NCI-H2081 (cell line): ENCODE results near the gene KLF11.
A peak's percentile ranks its signal among the peaks of the same experiment; 100 is the strongest.

ENCODE experiments used
- DNase-seq, 2 experiments: peaks; one replicate each; lab custom pipeline; 2025; lab: John Stamatoyannopoulos, UW

The KLF11 gene

GRCh38 chr2:10064932-10065772 is 21.8 kb downstream of the KLF11 start:
- no peak for DNase-seq

- no peak for DNase-seq
These were observed 22.4 kb downstream of the KLF11 start for GRCh38 chr2:10065773-10066055.

GRCh38 chr2:10067330-10067729 is 24.0 kb downstream of the KLF11 start:
- DNase-seq: no peak

GRCh38 chr2:10067881-10068280 is 24.5 kb downstream of the KLF11 start:
- no peak for DNase-seq

GRCh38 chr2:10071176-10071575 is 27.8 kb downstream of the KLF11 start:
- no peak for DNase-seq

- no peak for DNase-seq
These were observed 28.2 kb downstream of the KLF11 start for GRCh38 chr2:10071595-10071994.

GRCh38 chr2:10072656-10073480 is 29.5 kb downstream of the KLF11 start:
- DNase-seq: peak; percentile 88 to 91

- no peak for DNase-seq
These were observed 30.4 kb downstream of the KLF11 start for GRCh38 chr2:10073706-10074105.

GRCh38 chr2:10075101-10075500 is 31.8 kb downstream of the KLF11 start:
- DNase-seq: no peak

GRCh38 chr2:10075571-10076209 is 32.3 kb downstream of the KLF11 start:
- no peak for DNase-seq

GRCh38 chr2:10076511-10076910 is 33.2 kb downstream of the KLF11 start:
- no peak for DNase-seq

- DNase-seq: no peak
These were observed 33.7 kb downstream of the KLF11 start for GRCh38 chr2:10076988-10077527.

GRCh38 chr2:10078001-10078400 is 34.7 kb downstream of the KLF11 start:
- DNase-seq: no peak

GRCh38 chr2:10078704-10079265 is 35.4 kb downstream of the KLF11 start:
- DNase-seq: no peak

GRCh38 chr2:10079266-10079869 is 36.0 kb downstream of the KLF11 start:
- DNase-seq: peak; percentile 51 to 56

- DNase-seq: peak in 1 of 2 experiments; percentile 9
These were observed 36.7 kb downstream of the KLF11 start, which contains the start of gene CYS1 for GRCh38 chr2:10079870-10080535. TSS of gene CYS1 (minus strand) at chr2:10080411. CDS start at chr2:10080223, 188 bp downstream.

- DNase-seq: no peak
These were observed 37.4 kb downstream of the KLF11 start for GRCh38 chr2:10080536-10081304.

GRCh38 chr2:10083046-10083445 is 39.7 kb downstream of the KLF11 start:
- DNase-seq: no peak

- DNase-seq: peak in 1 of 2 experiments; percentile 69
These were observed 40.4 kb downstream of the KLF11 start for GRCh38 chr2:10083692-10084211.
